Measurements from ENCODE around the gene MYBPC2.

MYBPC2 gene

GRCh38 chr19:50431343-50432220 lies 1.1 kb upstream of the MYBPC2 start (continued):
- TF ChIP-seq ZBTB26 (tag by site-specific recombination; optimal IDR thresholded peaks at IDR 0.05) (peak; percentile 42), ZNF514 (tag by site-specific recombination; IDR thresholded peaks at IDR 0.05) (no peak), ZSCAN4 (tag by site-specific recombination; IDR thresholded peaks at IDR 0.05) (no peak), ZNF302 (tag by site-specific recombination; IDR thresholded peaks at IDR 0.05; ENCODE audit: low read depth) (no peak), ZNF174 (tag by site-specific recombination; IDR thresholded peaks at IDR 0.05) (no peak), ZNF148 (tag by site-specific recombination; IDR thresholded peaks at IDR 0.05; ENCODE audit: borderline replicate concordance) (no peak)

GRCh38 chr19:50433201-50434180 lies 799 bp downstream of the MYBPC2 start:
- ChIA-PET CTCF (interaction anchor here (0.6 kb wide), 2 partner anchors 12 to 174 kb away, joined by 4 to 5 read pairs; no protein-coding TSS in a partner anchor), POLR2A (no interaction called here)
- H3K27ac ChIP-seq (ENCODE audit: extremely low read depth, low read depth, low read length), result no peak overlapping the region
- no peak overlapping the region for H3K4me3 ChIP-seq (ENCODE audit: low read depth, low read length)
- no peak for TF ChIP-seq KLF10 (tag by site-specific recombination; IDR thresholded peaks at IDR 0.05)
- TF ChIP-seq PRDM10 (tag by site-specific recombination; IDR thresholded peaks at IDR 0.05), result peak; percentile 92
- TF ChIP-seq ZFP41 (tag by site-specific recombination; IDR thresholded peaks at IDR 0.05; ENCODE audit: borderline replicate concordance), result no peak
- peak; percentile 54; the same call in 1 of the 2 replicates for TF ChIP-seq ZNF223 (tag by site-specific recombination; IDR thresholded peaks at IDR 0.05)
- no peak for TF ChIP-seq ZNF654 (tag by site-specific recombination; IDR thresholded peaks at IDR 0.05; ENCODE audit: low read depth)
- TF ChIP-seq OVOL3 (tag by site-specific recombination; IDR thresholded peaks at IDR 0.05), result no peak
- TF ChIP-seq ZNF449 (tag by site-specific recombination; IDR thresholded peaks at IDR 0.05), result peak; percentile 44; the same call in 1 of the 2 replicates
- 0 out of 2 replicates have a peak, but pooled peaks have one; percentile 27 for TF ChIP-seq ZNF391 (tag by site-specific recombination; IDR thresholded peaks at IDR 0.05; ENCODE audit: borderline replicate concordance, low read depth)
- no peaks in the 10 kb centered on the region for H3K9me3 ChIP-seq (ENCODE audit: control insufficient read depth, insufficient read depth, low read depth, low read length)
- no peaks in the 10 kb centered on the region for H3K36me3 ChIP-seq (ENCODE audit: control insufficient read depth in 2 of 2, insufficient read depth in 1 of 2, low read length in 2 of 2)
- H3K4me1 ChIP-seq (ENCODE audit: control insufficient read depth, insufficient read depth, low read length), result peaks cover 11% of the 10 kb centered on the region
